K562 (cell line): Measurements from ENCODE around the gene FGF21. TPM values are rescaled to one million over a fixed set of nuclear protein-coding genes. Genes with fewer than 3 reads are reported as not detected.

Experiments
- ATAC-seq: fragments of 200-7000 bp; cut with Tn5 transposase; 3 replicates; pipeline ENCODE4 v1.9.1; 2020; ENCODE audit warnings: moderate library complexity
- BruUV-seq: library from RNA; stranded (reverse); fragments of 400-500 nt; replicated peaks from 2 replicates; lab custom pipeline; 2021; lab: Mats Ljungman, UMichigan
- CTCF ChIA-PET: fragments of 300-600 bp; formaldehyde crosslinking; extraction: SDS; loops from one replicate; lab custom pipeline; 2021; ENCODE audit warnings: low intra/inter-chr PET ratio; lab: Yijun Ruan, JAX
- POLR2A ChIA-PET: fragments of 300-600, 350-650 bp; sonication (Branson Sonifier 250); formaldehyde crosslinking; extraction: SDS; loops from one replicate; lab custom pipeline; 2021; ENCODE audit warnings: antibody characterized with exemption, inconsistent platforms; lab: Yijun Ruan, JAX
- DNase-seq, 4 experiments: peaks; one replicate each; pipeline versions ENCODE4 v3.0.0 to v3.0.0-alpha.2; 2011 to 2018; ENCODE audit warnings: low spot score in 3 of 4, mixed read lengths in 3 of 4; ENCODE audit errors: extremely low read depth in 1 of 4
- FAIRE-seq: peaks from 2 replicates; lab custom pipeline; 2011; peaks lifted over from hg19 to GRCh38; lab: Jason Lieb, UNC
- H2AFZ ChIP-seq: 2 replicates; pipeline ENCODE4 v1.6.0; 2011; ENCODE audit warnings: low read depth, low read length, control low read depth, inconsistent platforms
- H3K27ac ChIP-seq: fragments of 200-600 bp; 3 replicates; pipeline ENCODE4 v1.8.0; 2011; ENCODE audit warnings: low read depth, mild to moderate bottlenecking, control low read depth, inconsistent platforms, low read length, moderate library complexity, mixed read lengths; ENCODE audit errors: extremely low read depth
- H3K27me3 ChIP-seq, 2 experiments: fragments of 300-600 bp in 1 of 2; 2 replicates in 1 of 2; 3 replicates in 1 of 2; pipeline versions ENCODE4 v1.6.0 to v1.8.0; 2011; ENCODE audit warnings: inconsistent platforms in 2 of 2, low read length in 2 of 2, mild to moderate bottlenecking in 1 of 2, mixed read lengths in 1 of 2, moderate library complexity in 1 of 2; ENCODE audit not compliant: control insufficient read depth in 2 of 2, insufficient read depth in 2 of 2
- H3K36me3 ChIP-seq: fragments of 300-600 bp; 3 replicates; pipeline ENCODE4 v1.8.0; 2011; ENCODE audit warnings: mild to moderate bottlenecking, low read length, inconsistent platforms; ENCODE audit not compliant: control insufficient read depth, insufficient read depth
- H3K4me1 ChIP-seq, 2 experiments: fragments of 200-600 bp in 1 of 2; replicated peaks in 1 of 2; 2 replicates in 1 of 2; 3 replicates in 1 of 2; pipeline versions ENCODE4 v1.5.1 to v1.8.0; 2011; ENCODE audit warnings: inconsistent platforms in 2 of 2, low read length in 2 of 2, mild to moderate bottlenecking in 1 of 2, mixed read lengths in 1 of 2, moderate library complexity in 1 of 2; ENCODE audit not compliant: control insufficient read depth in 2 of 2, insufficient read depth in 2 of 2
- H3K4me2 ChIP-seq: 2 replicates; pipeline ENCODE4 v1.6.1; 2011; ENCODE audit warnings: low read length, control low read depth, inconsistent platforms, mixed read lengths; ENCODE audit not compliant: insufficient read depth
- H3K4me3 ChIP-seq: fragments of 200-600 bp; sonication (generic), shearing (Covaris generic); 2 replicates; pipeline ENCODE4 v1.5.1; 2016; ENCODE audit warnings: control low read depth, inconsistent platforms
- H3K79me2 ChIP-seq: fragments of 200-600 bp; 3 replicates; pipeline ENCODE4 v1.8.0; 2011; ENCODE audit warnings: low read length, inconsistent platforms; ENCODE audit not compliant: control insufficient read depth, insufficient read depth
- H3K9ac ChIP-seq, 2 experiments: 2 replicates each; pipeline versions ENCODE4 v1.6.0 to v1.6.1; 2011; ENCODE audit warnings: low read depth in 2 of 2, low read length in 2 of 2, control low read depth in 1 of 2, inconsistent platforms in 1 of 2, mild to moderate bottlenecking in 1 of 2, mixed read lengths in 1 of 2; ENCODE audit not compliant: insufficient read depth in 1 of 2
- H3K9me1 ChIP-seq: one replicate; pipeline ENCODE4 v1.6.0; 2011; ENCODE audit warnings: inconsistent platforms, mild to moderate bottlenecking, low read length, moderate library complexity; ENCODE audit not compliant: control insufficient read depth, insufficient read depth
- H3K9me3 ChIP-seq: replicated peaks from 2 replicates; pipeline ENCODE4 v1.5.1; 2011; ENCODE audit warnings: low read depth, low read length, inconsistent platforms; ENCODE audit not compliant: control insufficient read depth, insufficient read depth
- H4K20me1 ChIP-seq: replicated peaks from 2 replicates; pipeline ENCODE4 v1.6.1; 2011; ENCODE audit warnings: low read length, inconsistent platforms, mixed read lengths; ENCODE audit not compliant: control insufficient read depth, insufficient read depth
- FOSL1 ChIP-seq: fragments of 200-800 bp; sonication (Bioruptor generic); conservative IDR thresholded peaks from 2 replicates; pipeline ENCODE4 v1.6.1; 2016; ENCODE audit warnings: missing genetic modification characterization, missing compliant biosample characterization
- MYC ChIP-seq, 2 experiments: fragments of 250-450 bp in 1 of 2; sonication (Bioruptor Pico) in 1 of 2; IDR thresholded peaks; 2 replicates each; pipeline versions ENCODE4 v1.5.1 to v1.6.1; 2012 to 2021; ENCODE audit warnings: low read depth in 2 of 2, borderline replicate concordance in 1 of 2, improper control_type of control experiment in 1 of 2, low read length in 1 of 2, mild to moderate bottlenecking in 1 of 2, moderate library complexity in 1 of 2
- NFRKB ChIP-seq: fragments of 450-650 bp; IDR thresholded peaks from 2 replicates; pipeline ENCODE4 v1.6.1; 2016; ENCODE audit warnings: low read depth
- NR1H2 ChIP-seq: sonication (generic); formaldehyde crosslinking; IDR thresholded peaks from 2 replicates; pipeline ENCODE4 v1.4.0; 2020; ENCODE audit warnings: mild to moderate bottlenecking, missing genetic modification reagents
- PCBP1 ChIP-seq: fragments of 200-400 bp; formaldehyde crosslinking; IDR thresholded peaks from 2 replicates; pipeline ENCODE4 v1.6.1; 2018; ENCODE audit warnings: mild to moderate bottlenecking, low read depth, low read length; ENCODE audit not compliant: poor library complexity, severe bottlenecking
- POLR2G ChIP-seq: fragments of 200-400 bp; formaldehyde crosslinking; IDR thresholded peaks from 2 replicates; pipeline ENCODE4 v1.6.1; 2017; ENCODE audit warnings: low read depth, mild to moderate bottlenecking, antibody characterized with exemption, low read length, moderate library complexity
- RAD21 ChIP-seq, 2 experiments: fragments of 250-450 bp in 1 of 2; fragments of 450-650 bp in 1 of 2; sonication (Bioruptor Pico) in 1 of 2; formaldehyde crosslinking in 1 of 2; IDR thresholded peaks in 1 of 2; conservative IDR thresholded peaks in 1 of 2; 2 replicates each; pipeline versions ENCODE4 v1.4.0 to v1.8.0; 2020 to 2022; ENCODE audit warnings: mild to moderate bottlenecking in 2 of 2, moderate library complexity in 1 of 2
- TBP ChIP-seq: optimal IDR thresholded peaks from 2 replicates; pipeline ENCODE3; 2011; ENCODE audit warnings: low read depth, low read length, improper control_type of control experiment
- ZNF12 ChIP-seq: sonication (generic); formaldehyde crosslinking; IDR thresholded peaks from 2 replicates; pipeline ENCODE4 v1.4.0; 2020; ENCODE audit warnings: mild to moderate bottlenecking, missing genetic modification reagents
- ZNF232 ChIP-seq: sonication (generic); formaldehyde crosslinking; IDR thresholded peaks from 2 replicates; pipeline ENCODE4 v1.8.0; 2022; ENCODE audit warnings: mild to moderate bottlenecking, missing genetic modification reagents
- ZNF780A ChIP-seq: fragments of 250-450 bp; sonication (Bioruptor Pico); IDR thresholded peaks from 2 replicates; pipeline ENCODE4 v1.5.0; 2021; ENCODE audit warnings: mild to moderate bottlenecking
- WGBS: fragments of 100-300 bp; shearing (Covaris generic); methylation state at CpG from one replicate; pipeline ENCODE4 v1.1.6; 2016; ENCODE audit warnings: low coverage, mixed read lengths; ENCODE audit not compliant: insufficient coverage; ENCODE audit errors: missing lambda C conversion rate; 5-methylcytosine and 5-hydroxymethylcytosine counted together
- in situ Hi-C: fragments of 300-500 bp; cut with MboI; formaldehyde crosslinking; loops from 4 replicates; pipeline ENCODE4 v1.15.0; 2018; ENCODE audit warnings: inconsistent platforms, mixed read lengths
- intact Hi-C: fragments of 100-400 bp; cut with micrococcal nuclease; formaldehyde crosslinking; loops from 2 replicates; pipeline ENCODE4 v1.14.2; 2022
- polyA plus RNA-seq, 8 experiments: library from polyadenylated mRNA; depleted of rRNA in 4 of 8; stranded (reverse) in 5 of 8; unstranded in 3 of 8; fragments of >200 nt; fragmentation: Nextera tagmentation in 2 of 8; fragmentation: Illumina TruSeq in 1 of 8; extraction: Ambion mirVana in 2 of 8; extraction: Trizol in 1 of 8; gene quantifications; 2 replicates each; pipeline versions ENCODE4 v1.2.1 to v1.2.3, GENCODE V29; 2011 to 2014; ENCODE audit warnings: inconsistent platforms in 1 of 8, missing spikeins in 1 of 8
- total RNA-seq, 7 experiments: library from RNA; depleted of rRNA in 6 of 7; stranded (reverse); fragments of >200 nt in 6 of 7; fragmentation: Illumina TruSeq in 2 of 7; extraction: Trizol in 2 of 7; gene quantifications; 2 replicates each; pipeline versions ENCODE4 v1.2.1 to v1.2.3, GENCODE V29; 2011 to 2021; ENCODE audit warnings: low replicate concordance in 1 of 7
- TF ChIP-seq, protein P1 (sequence below): fragments of 250-450 bp; sonication (Bioruptor Pico); IDR thresholded peaks from 2 replicates; pipeline ENCODE4 v1.8.0; 2022; ENCODE audit warnings: inconsistent platforms
- TF ChIP-seq, protein P2 (sequence below): fragments of 250-450 bp; sonication (Bioruptor Pico); IDR thresholded peaks from 2 replicates; pipeline ENCODE4 v1.4.0; 2020; ENCODE audit warnings: mild to moderate bottlenecking, moderate library complexity

Gene FGF21
- total and polyA plus RNA-seq, 9 of the 15 experiments (the other 6 are each of a cell fraction or from before 2014, with no cell fraction given): 0.04 to 0.77 (median 0.09) TPM; not detected in 6

DNA sequence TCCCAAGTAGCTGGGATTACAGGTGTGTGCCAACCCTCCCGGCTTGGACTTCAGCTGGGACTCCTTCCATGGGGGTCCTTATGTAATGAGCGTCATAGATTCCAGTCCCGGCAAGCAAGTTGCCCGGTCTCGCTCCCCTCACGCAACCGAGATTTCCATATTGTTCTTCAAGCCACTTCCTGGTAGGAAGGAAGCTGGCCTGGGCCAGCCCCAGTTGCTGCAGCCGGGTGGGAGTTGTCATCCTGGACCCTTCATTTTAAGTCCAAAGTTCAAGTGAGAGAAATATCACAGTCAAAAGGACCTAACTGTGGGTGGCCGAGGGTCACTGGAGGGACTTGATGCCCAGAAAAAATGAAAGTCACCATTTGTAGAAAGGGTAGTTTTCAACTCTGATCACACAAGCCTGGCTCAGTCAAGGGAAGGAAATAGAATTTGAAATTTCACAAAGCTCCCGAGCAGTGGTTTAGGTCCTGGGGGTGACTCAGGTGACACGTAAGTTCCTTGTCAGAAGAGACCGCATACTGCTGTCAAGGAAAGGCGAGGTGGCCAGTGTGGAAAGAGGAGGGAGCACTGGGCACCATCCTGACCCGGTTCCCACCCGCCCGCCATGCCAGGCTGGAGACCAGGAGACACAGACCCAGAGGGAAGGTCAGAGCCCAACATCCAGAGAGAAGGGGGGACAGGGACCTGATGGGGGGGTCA, 5.3 kb downstream of the FGF21 start:
- no TSS peak for BruUV-seq
- no peaks in the 10 kb centered on the region for H3K27me3 ChIP-seq
- POLR2A ChIA-PET: interaction anchor here (0.7 to 1.4 kb wide), 3 partner anchors 9 to 130 kb away, joined by 3 to 4 read pairs (median 3); no protein-coding TSS in a partner anchor

More for the DNA sequence above, 5.3 kb downstream of the FGF21 start:
- Histone ChIP-seq H3K79me2 (no peaks in the 10 kb centered on the region), H3K9ac (0 out of 4 replicates have a peak overlapping the region, but pooled peaks of 1 of the 2 experiments have one; percentile 54), H2AFZ (peak overlapping the region; percentile 72), H3K9me1 (no peaks in the 10 kb centered on the region), H3K4me1 (peaks cover 8 to 27% of the 10 kb centered on the region in 2 experiments; a peak in 4 of 5 replicates), H3K4me3 (no peak overlapping the region), H3K9me3 (no peaks in the 10 kb centered on the region), H4K20me1 (no peaks in the 10 kb centered on the region), H3K36me3 (no peaks in the 10 kb centered on the region), H3K27ac (no peak overlapping the region), H3K4me2 (no peak overlapping the region)
- CTCF ChIA-PET: no interaction called here
- intact Hi-C loops (no loop called here), in situ Hi-C loops (no loop called here)
- WGBS: 69% methylated on average over 16 of the region's 16 CpGs
- DNase-seq (peak in 1 of 4 experiments; percentile 5), FAIRE-seq (peak; percentile 70), ATAC-seq (no peak)
- TF ChIP-seq, protein P1, sequence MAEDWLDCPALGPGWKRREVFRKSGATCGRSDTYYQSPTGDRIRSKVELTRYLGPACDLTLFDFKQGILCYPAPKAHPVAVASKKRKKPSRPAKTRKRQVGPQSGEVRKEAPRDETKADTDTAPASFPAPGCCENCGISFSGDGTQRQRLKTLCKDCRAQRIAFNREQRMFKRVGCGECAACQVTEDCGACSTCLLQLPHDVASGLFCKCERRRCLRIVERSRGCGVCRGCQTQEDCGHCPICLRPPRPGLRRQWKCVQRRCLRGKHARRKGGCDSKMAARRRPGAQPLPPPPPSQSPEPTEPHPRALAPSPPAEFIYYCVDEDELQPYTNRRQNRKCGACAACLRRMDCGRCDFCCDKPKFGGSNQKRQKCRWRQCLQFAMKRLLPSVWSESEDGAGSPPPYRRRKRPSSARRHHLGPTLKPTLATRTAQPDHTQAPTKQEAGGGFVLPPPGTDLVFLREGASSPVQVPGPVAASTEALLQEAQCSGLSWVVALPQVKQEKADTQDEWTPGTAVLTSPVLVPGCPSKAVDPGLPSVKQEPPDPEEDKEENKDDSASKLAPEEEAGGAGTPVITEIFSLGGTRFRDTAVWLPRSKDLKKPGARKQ (CRISPR knock-in tag): no peak
- TF ChIP-seq POLR2G: no peak
- TF ChIP-seq ZNF780A (CRISPR knock-in tag): no peak
- TF ChIP-seq PCBP1: no peak
- TF ChIP-seq, protein P2, sequence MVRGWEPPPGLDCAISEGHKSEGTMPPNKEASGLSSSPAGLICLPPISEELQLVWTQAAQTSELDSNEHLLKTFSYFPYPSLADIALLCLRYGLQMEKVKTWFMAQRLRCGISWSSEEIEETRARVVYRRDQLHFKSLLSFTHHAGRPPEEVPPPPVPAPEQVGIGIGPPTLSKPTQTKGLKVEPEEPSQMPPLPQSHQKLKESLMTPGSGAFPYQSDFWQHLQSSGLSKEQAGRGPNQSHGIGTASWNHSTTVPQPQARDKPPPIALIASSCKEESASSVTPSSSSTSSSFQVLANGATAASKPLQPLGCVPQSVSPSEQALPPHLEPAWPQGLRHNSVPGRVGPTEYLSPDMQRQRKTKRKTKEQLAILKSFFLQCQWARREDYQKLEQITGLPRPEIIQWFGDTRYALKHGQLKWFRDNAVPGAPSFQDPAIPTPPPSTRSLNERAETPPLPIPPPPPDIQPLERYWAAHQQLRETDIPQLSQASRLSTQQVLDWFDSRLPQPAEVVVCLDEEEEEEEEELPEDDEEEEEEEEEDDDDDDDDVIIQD (CRISPR knock-in tag): no peak
- no peak for TF ChIP-seq MYC (IDR thresholded peaks at IDR 0.05; ENCODE audit: low read depth, low read length)
- TF ChIP-seq MYC (CRISPR knock-in tag; IDR thresholded peaks at IDR 0.05; ENCODE audit: borderline replicate concordance, low read depth): no peak
- peak; percentile 69 for TF ChIP-seq FOSL1 (tag)
- TF ChIP-seq TBP: peak; percentile 23
- no peak for TF ChIP-seq ZNF12
- no peak for TF ChIP-seq NFRKB
- TF ChIP-seq ZNF232 (CRISPR knock-in tag): no peak
- TF ChIP-seq NR1H2 (CRISPR knock-in tag): no peak
- TF ChIP-seq RAD21 (CRISPR knock-in tag; conservative IDR thresholded peaks at IDR 0.05 in 1 of 2, IDR thresholded peaks at IDR 0.05 in 1 of 2): no peak
